H54 (cell line): Measurements from ENCODE around the gene SLC35A4.
A peak's percentile ranks its signal among the peaks of the same experiment; 100 is the strongest.

Source experiments
- DNase-seq: peaks from one replicate; pipeline ENCODE4 v3.0.0; 2011; ENCODE audit warnings: low spot score, mixed read lengths; ENCODE audit not compliant: insufficient read length
- FAIRE-seq: peaks from 3 replicates; lab custom pipeline; 2011; peaks lifted over from hg19 to GRCh38; lab: Jason Lieb, UNC
- POLR2A ChIP-seq: IDR thresholded peaks from 2 replicates; pipeline ENCODE4 v1.6.1; 2011; ENCODE audit warnings: low read depth, mild to moderate bottlenecking, low read length

Gene SLC35A4

DNA sequence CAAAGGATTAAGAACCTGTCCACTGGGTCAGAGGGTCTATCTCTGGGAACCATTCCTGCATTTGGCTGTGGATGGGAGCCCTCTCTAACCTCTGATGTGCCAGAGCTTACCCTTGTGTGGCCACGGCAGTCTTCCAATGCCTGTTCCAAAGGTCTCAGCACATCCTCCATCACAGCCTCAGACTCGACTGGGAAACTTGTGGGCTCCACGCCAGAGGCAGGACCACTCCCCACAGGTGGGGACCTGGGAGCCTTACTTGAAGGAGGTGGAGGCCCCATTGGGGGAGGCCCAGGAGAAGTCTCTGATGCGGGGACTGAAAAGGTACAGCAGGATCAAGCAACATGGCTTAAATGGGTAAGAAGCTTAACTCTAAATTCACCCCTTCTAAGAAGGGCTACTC, 12.8 kb upstream of the SLC35A4 start:
- FAIRE-seq: no peak
- DNase-seq: no peak
- no peak for TF ChIP-seq POLR2A

DNA sequence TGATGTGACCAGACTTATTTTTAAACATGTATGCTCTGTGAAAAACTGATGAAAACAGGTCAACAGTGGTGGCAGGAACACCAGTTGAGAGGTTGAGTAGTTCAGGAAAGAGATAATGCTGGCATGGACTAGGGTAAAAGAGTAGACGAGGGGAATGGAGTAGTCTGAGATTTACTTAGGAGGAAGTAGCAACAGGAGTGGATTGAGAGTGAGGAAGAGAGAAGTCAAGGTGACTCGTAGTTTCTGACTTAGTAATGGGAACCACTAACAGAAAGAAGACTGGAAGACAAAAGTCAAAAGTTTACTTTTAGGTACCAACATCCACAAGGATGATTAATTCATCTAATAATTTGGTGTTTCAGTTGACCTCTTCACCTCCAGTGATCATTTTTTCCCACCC, 11.0 kb upstream of the SLC35A4 start:
- no peak for DNase-seq
- TF ChIP-seq POLR2A: no peak

DNA sequence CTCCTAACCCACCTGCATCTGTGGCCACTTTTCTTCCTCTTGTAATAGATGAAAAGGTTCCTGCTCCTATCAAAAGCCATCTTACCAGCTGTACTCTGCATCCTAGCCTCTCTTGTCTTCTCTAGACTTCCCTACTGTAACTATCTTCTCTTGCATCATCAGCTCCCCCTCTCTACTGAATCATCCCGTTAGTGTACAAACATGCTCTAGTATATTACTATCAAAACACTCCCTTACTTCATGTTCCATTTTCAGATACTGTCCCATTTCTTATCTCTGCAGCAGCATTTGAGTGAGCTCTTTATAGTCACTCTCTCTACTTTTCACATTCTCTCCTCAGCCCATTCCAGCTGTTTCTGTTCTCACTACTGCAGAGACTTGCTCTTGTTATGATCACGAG, 10.2 kb upstream of the SLC35A4 start:
- DNase-seq: no peak
- no peak for FAIRE-seq
- TF ChIP-seq POLR2A: no peak

More for the DNA sequence above, 11.0 kb upstream of the SLC35A4 start:
- FAIRE-seq: no peak

- FAIRE-seq (no peak), DNase-seq (no peak)
- no peak for TF ChIP-seq POLR2A
Observed at GRCh38 chr5:140555747-140556312, 8.8 kb upstream of the SLC35A4 start.

DNA sequence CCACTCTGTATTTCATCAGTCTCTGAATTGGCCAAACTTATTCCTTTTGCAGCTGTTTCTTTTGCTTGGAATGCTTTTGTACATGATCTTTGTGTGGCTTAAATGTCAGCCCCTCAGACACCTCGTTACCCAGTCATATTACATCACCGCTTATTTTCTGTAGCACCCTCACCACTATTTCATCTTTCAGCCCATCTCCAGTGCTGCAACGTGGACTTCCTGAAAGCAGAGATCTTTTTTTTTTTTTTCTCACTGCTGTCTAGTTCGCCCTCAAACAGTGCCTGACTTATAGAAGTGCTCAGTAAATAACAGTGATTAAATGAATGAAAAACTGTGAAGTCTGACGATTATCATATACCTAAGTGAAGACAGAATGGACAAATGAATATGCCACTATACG, 8.2 kb upstream of the SLC35A4 start:
- no peak for TF ChIP-seq POLR2A
- FAIRE-seq (no peak), DNase-seq (no peak)

DNA sequence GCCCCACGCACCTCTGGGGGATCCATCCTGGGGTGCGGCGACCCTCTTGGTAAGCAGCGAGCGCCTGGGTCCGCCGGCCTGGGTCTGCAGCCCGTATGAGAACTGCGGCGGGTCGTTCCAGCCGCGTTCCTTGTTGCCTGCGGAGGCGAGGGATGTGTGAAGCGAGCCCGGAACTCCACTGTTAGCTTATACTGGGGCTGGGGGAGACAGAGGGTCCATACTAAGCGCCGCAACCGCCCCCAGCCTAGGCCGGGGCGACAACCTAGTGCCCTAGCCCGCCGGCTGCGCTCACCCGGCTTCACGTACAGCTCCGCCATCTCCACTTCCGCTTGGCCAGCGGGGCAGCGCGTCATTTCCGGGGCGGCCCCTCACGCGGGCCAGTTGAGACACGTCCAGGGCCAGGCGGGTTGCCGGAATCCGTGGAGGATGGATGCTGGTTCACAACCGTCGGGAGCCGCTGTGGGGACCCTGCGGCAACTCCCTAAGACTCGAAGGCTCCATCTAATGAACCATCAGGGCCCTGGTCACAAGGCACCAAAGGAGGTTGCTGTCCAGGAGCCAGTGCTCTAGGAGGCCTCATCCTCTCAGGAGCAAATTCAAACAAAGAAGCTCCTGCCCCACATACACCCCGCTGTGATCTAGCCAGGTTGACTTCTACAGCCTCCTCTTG, 7.4 kb upstream of the SLC35A4 start, which contains the start of gene SRA1:
Gene SRA1 (minus strand): TSS at position 338 of the 670 bp plus-strand sequence. CDS start 21 bp downstream, at position 317.
- peak; percentile 98 for TF ChIP-seq POLR2A
- DNase-seq: peak; percentile 92
- no peak for FAIRE-seq

DNA sequence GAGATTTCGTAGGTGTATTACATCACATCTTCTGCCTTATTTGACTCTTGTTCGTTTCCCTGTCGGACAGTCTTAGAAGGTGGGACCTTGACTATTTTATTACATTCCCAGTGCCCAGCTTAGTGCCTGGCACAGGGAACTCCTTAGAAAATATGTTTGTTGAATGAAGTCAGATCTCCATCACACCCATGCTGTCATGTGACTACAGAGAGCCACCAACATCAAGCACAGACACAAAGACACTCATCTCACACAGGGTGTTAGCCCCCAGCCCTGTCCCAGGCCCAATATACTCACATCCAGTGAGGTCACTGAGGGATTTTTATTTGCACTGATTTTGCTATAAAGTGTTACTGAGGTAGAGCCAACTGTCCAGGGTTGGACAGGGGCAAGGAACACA, 6.7 kb upstream of the SLC35A4 start:
- DNase-seq (no peak), FAIRE-seq (no peak)
- no peak for TF ChIP-seq POLR2A

- TF ChIP-seq POLR2A: no peak
- DNase-seq (no peak), FAIRE-seq (no peak)
Observed at GRCh38 chr5:140558542-140558941, 6.1 kb upstream of the SLC35A4 start.

- TF ChIP-seq POLR2A: no peak
- FAIRE-seq: no peak
- no peak for DNase-seq
Observed at GRCh38 chr5:140560227-140560626, 4.4 kb upstream of the SLC35A4 start.

GRCh38 chr5:140561753-140562523, 2.7 kb upstream of the SLC35A4 start:
- DNase-seq: no peak
- no peak for FAIRE-seq
- no peak for TF ChIP-seq POLR2A

DNA sequence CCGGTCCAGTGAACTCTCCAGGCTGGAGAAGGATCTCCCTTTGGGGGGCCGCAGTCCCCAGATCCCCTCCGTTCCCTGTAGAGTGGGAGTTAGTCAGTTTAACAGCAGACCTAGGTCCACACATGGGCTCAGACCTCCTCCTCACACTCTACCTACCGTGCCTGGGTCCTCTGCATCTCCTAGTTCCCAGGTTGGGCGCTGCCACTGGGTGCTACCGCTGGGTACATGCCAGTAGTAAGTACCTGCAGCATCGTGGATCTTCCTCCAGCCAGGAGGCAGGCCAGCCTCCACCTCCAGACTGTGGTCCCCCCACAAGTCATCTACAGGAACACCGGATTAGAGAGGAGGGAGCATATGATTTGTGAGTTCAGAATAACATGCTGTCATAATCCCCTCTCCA, 1.0 kb upstream of the SLC35A4 start:
- TF ChIP-seq POLR2A: no peak
- FAIRE-seq (no peak), DNase-seq (no peak)

DNA sequence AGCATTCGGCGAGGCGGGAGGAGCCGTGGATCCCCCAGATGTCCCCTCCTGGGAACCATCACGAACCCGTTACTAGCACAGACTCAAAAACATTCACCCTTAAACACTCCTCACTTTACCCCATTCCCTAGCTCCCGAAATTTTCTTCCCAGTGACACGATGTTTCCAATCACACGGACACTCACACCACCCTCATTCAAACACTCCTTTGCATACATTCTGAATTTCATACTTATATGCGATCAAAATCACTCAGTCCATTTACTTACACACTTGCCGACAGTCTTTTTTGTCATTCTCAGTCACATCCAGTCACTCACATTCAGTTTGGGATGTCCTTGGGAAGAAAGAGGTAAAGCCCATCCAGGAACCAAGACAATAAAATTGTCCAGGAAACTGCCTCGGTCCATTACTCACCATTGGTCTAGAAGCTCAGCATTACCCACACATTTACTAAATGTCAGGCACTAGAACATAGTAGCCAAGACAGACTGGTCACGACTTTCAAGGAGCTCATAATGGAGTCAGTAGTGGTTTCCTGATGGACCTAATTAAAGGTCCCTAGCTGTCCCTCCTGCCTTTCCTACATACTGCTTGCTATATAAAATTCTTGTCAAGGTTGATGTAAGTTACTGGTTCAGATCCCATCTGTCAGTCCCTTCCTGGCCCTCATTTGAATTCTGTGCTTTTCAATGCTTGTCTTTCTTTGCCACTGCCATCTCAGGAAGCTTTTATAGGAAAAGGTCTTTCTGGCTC, 574 bp downstream of the SLC35A4 start:
- no peak for TF ChIP-seq POLR2A
- FAIRE-seq (no peak), DNase-seq (no peak)

DNA sequence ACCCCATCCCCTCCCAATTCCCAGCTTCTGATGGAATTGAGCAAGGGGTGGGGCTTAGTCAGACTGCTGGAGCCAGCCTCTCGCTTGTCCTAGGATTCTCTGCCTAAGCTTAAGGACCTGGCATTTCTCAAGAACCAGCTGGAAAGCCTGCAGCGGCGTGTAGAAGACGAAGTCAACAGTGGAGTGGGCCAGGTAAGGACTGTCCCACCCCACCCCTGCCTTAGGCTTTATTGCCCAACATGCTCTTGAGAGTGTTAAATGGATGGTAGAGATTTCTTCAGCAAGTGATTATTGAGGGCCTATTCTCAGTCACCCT, 1.1 kb downstream of the SLC35A4 start:
- no peak for FAIRE-seq
- TF ChIP-seq POLR2A: no peak
- DNase-seq: no peak

- no peak for TF ChIP-seq POLR2A
- FAIRE-seq (no peak), DNase-seq (no peak)
Observed at GRCh38 chr5:140566665-140567064, 2.0 kb downstream of the SLC35A4 start.
